ENCODE data around the gene EGR1. TPM values are rescaled to one million over a fixed set of nuclear protein-coding genes. Genes with fewer than 3 reads are reported as not detected.

EGR1 gene
- total RNA-seq, 2 experiments from 2014 or later: 0.97 to 1.1 TPM

- ChIA-PET POLR2A (interaction anchor here (0.6 kb wide), 1 partner anchor 60 kb away, joined by 5 read pairs; no protein-coding TSS in a partner anchor), CTCF (interaction anchor here (1.2 to 1.4 kb wide), 3 partner anchors 15 to 56 kb away, joined by 3 to 5 read pairs (median 3); no protein-coding TSS in a partner anchor)
- DNase-seq: no peak
Observed at GRCh38 chr5:138444774-138445546, 20.3 kb upstream of the EGR1 start.

GRCh38 chr5:138445547-138446271 is 19.6 kb upstream of the EGR1 start:
- Mint-ChIP-seq H3K27ac (no peak overlapping the region), H3K27me3 (no peaks in the 10 kb centered on the region), H3K36me3 (ENCODE audit: low read depth) (no peaks in the 10 kb centered on the region), H3K9me3 (no peaks in the 10 kb centered on the region), H3K4me1 (peaks cover 5% of the 10 kb centered on the region), H3K4me3 (no peak overlapping the region)
- POLR2A ChIA-PET: interaction anchor here (0.6 kb wide), 1 partner anchor 61 kb away, joined by 5 read pairs; no protein-coding TSS in a partner anchor
- CTCF ChIA-PET: interaction anchor here (1.2 to 1.4 kb wide), 3 partner anchors 14 to 55 kb away, joined by 3 to 5 read pairs (median 3); no protein-coding TSS in a partner anchor
- DNase-seq: no peak

More at GRCh38 chr5:138444774-138445546, 20.3 kb upstream of the EGR1 start:
- Mint-ChIP-seq H3K4me1 (peaks cover 4% of the 10 kb centered on the region), H3K27me3 (no peaks in the 10 kb centered on the region), H3K9me3 (no peaks in the 10 kb centered on the region), H3K4me3 (no peak overlapping the region), H3K27ac (no peak overlapping the region), H3K36me3 (ENCODE audit: low read depth) (no peaks in the 10 kb centered on the region)

GRCh38 chr5:138448070-138448469 is 17.2 kb upstream of the EGR1 start:
- no peak for DNase-seq
- Mint-ChIP-seq H3K4me3 (no peak overlapping the region), H3K9me3 (no peaks in the 10 kb centered on the region), H3K27ac (no peak overlapping the region), H3K27me3 (no peaks in the 10 kb centered on the region), H3K4me1 (peaks cover 5% of the 10 kb centered on the region), H3K36me3 (ENCODE audit: low read depth) (no peaks in the 10 kb centered on the region)
- POLR2A ChIA-PET: no interaction called here
- CTCF ChIA-PET: interaction anchor here (0.9 to 4.5 kb wide), 6 partner anchors 12 to 100 kb away, joined by 4 to 49 read pairs (median 12); partner anchors contain the start of genes EGR1, KDM3B and REEP2

- Mint-ChIP-seq H3K27me3 (no peaks in the 10 kb centered on the region), H3K36me3 (ENCODE audit: low read depth) (no peaks in the 10 kb centered on the region), H3K4me3 (no peak overlapping the region), H3K4me1 (peaks cover 5% of the 10 kb centered on the region), H3K9me3 (no peaks in the 10 kb centered on the region), H3K27ac (no peak overlapping the region)
- POLR2A ChIA-PET: no interaction called here
- no peak for DNase-seq
- CTCF ChIA-PET: interaction anchor here (0.9 to 4.5 kb wide), 16 partner anchors 11 to 944 kb away, joined by 3 to 49 read pairs (median 5); partner anchors contain the start of genes EGR1, ETF1, KDM3B and REEP2
Observed at GRCh38 chr5:138448481-138449398, 16.5 kb upstream of the EGR1 start.

- Mint-ChIP-seq H3K27me3 (no peaks in the 10 kb centered on the region), H3K27ac (no peak overlapping the region), H3K36me3 (ENCODE audit: low read depth) (no peaks in the 10 kb centered on the region), H3K9me3 (no peaks in the 10 kb centered on the region), H3K4me1 (peaks cover 5% of the 10 kb centered on the region), H3K4me3 (peak overlapping the region; percentile 11)
- DNase-seq: peak; percentile 76
- ChIA-PET POLR2A (no interaction called here), CTCF (interaction anchor here (0.6 to 4.5 kb wide), 24 partner anchors 10 to 1798 kb away, joined by 3 to 49 read pairs (median 4); partner anchors contain the start of genes EGR1, ETF1, KDM3B and REEP2)
Observed at GRCh38 chr5:138449501-138450239, 15.6 kb upstream of the EGR1 start.

GRCh38 chr5:138450971-138451370 is 14.3 kb upstream of the EGR1 start:
- peaks cover 5% of the 10 kb centered on the region for H3K4me1 Mint-ChIP-seq
- no peaks in the 10 kb centered on the region for H3K27me3 Mint-ChIP-seq
- no peak overlapping the region for H3K27ac Mint-ChIP-seq
- ChIA-PET CTCF (interaction anchor here (0.6 to 4.4 kb wide), 16 partner anchors 9 to 253 kb away, joined by 3 to 49 read pairs (median 4); partner anchors contain the start of genes EGR1, ETF1, KDM3B and REEP2), POLR2A (no interaction called here)
- no peak overlapping the region for H3K4me3 Mint-ChIP-seq
- no peaks in the 10 kb centered on the region for H3K9me3 Mint-ChIP-seq
- no peak for DNase-seq
- H3K36me3 Mint-ChIP-seq (ENCODE audit: low read depth): no peaks in the 10 kb centered on the region

- Mint-ChIP-seq H3K27ac (no peak overlapping the region), H3K36me3 (ENCODE audit: low read depth) (no peaks in the 10 kb centered on the region), H3K9me3 (no peaks in the 10 kb centered on the region), H3K4me1 (peaks cover 5% of the 10 kb centered on the region), H3K4me3 (no peak overlapping the region), H3K27me3 (no peaks in the 10 kb centered on the region)
- DNase-seq: no peak
- ChIA-PET POLR2A (no interaction called here), CTCF (interaction anchor here (2.2 to 4.4 kb wide), 2 partner anchors 12 to 16 kb away, joined by 13 to 49 read pairs; partner anchors contain the start of genes EGR1 and REEP2)
Observed at GRCh38 chr5:138452720-138453119, 12.6 kb upstream of the EGR1 start.

GRCh38 chr5:138453590-138453989 is 11.7 kb upstream of the EGR1 start:
- Mint-ChIP-seq H3K4me3 (no peak overlapping the region), H3K27me3 (no peaks in the 10 kb centered on the region), H3K36me3 (ENCODE audit: low read depth) (no peaks in the 10 kb centered on the region), H3K9me3 (no peaks in the 10 kb centered on the region), H3K4me1 (peaks cover 11% of the 10 kb centered on the region), H3K27ac (no peak overlapping the region)
- ChIA-PET POLR2A (no interaction called here), CTCF (interaction anchor here (2.6 to 3.4 kb wide), 2 partner anchors 11 to 50 kb away, joined by 13 to 27 read pairs; partner anchors contain the start of gene EGR1)
- DNase-seq: no peak

- no peak overlapping the region for H3K4me3 Mint-ChIP-seq
- peaks cover 17% of the 10 kb centered on the region for H3K4me1 Mint-ChIP-seq
- H3K36me3 Mint-ChIP-seq (ENCODE audit: low read depth): no peaks in the 10 kb centered on the region
- POLR2A ChIA-PET: no interaction called here
- H3K27me3 Mint-ChIP-seq: no peaks in the 10 kb centered on the region
- CTCF ChIA-PET: interaction anchor here (1.3 to 3.4 kb wide), 3 partner anchors 10 to 231 kb away, joined by 3 to 27 read pairs (median 13); partner anchors contain the start of gene EGR1
- no peaks in the 10 kb centered on the region for H3K9me3 Mint-ChIP-seq
- no peak overlapping the region for H3K27ac Mint-ChIP-seq
- no peak for DNase-seq
Observed at GRCh38 chr5:138454121-138454520, 11.2 kb upstream of the EGR1 start.

- Mint-ChIP-seq H3K36me3 (ENCODE audit: low read depth) (no peaks in the 10 kb centered on the region), H3K27ac (no peak overlapping the region), H3K4me3 (no peak overlapping the region), H3K9me3 (no peaks in the 10 kb centered on the region), H3K27me3 (no peaks in the 10 kb centered on the region), H3K4me1 (peaks cover 23% of the 10 kb centered on the region)
- no peak for DNase-seq
- ChIA-PET POLR2A (interaction anchor here (0.5 kb wide), 1 partner anchor 10 kb away, joined by 3 read pairs; no protein-coding TSS in a partner anchor), CTCF (interaction anchor here (0.6 to 3.4 kb wide), 5 partner anchors 9 to 232 kb away, joined by 3 to 27 read pairs (median 4); partner anchors contain the start of gene EGR1)
Observed at GRCh38 chr5:138455232-138455930, 9.9 kb upstream of the EGR1 start.
